ENCODE results near the gene UBAP2L.

UBAP2L gene, protein sequence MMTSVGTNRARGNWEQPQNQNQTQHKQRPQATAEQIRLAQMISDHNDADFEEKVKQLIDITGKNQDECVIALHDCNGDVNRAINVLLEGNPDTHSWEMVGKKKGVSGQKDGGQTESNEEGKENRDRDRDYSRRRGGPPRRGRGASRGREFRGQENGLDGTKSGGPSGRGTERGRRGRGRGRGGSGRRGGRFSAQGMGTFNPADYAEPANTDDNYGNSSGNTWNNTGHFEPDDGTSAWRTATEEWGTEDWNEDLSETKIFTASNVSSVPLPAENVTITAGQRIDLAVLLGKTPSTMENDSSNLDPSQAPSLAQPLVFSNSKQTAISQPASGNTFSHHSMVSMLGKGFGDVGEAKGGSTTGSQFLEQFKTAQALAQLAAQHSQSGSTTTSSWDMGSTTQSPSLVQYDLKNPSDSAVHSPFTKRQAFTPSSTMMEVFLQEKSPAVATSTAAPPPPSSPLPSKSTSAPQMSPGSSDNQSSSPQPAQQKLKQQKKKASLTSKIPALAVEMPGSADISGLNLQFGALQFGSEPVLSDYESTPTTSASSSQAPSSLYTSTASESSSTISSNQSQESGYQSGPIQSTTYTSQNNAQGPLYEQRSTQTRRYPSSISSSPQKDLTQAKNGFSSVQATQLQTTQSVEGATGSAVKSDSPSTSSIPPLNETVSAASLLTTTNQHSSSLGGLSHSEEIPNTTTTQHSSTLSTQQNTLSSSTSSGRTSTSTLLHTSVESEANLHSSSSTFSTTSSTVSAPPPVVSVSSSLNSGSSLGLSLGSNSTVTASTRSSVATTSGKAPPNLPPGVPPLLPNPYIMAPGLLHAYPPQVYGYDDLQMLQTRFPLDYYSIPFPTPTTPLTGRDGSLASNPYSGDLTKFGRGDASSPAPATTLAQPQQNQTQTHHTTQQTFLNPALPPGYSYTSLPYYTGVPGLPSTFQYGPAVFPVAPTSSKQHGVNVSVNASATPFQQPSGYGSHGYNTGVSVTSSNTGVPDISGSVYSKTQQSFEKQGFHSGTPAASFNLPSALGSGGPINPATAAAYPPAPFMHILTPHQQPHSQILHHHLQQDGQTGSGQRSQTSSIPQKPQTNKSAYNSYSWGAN

DNA sequence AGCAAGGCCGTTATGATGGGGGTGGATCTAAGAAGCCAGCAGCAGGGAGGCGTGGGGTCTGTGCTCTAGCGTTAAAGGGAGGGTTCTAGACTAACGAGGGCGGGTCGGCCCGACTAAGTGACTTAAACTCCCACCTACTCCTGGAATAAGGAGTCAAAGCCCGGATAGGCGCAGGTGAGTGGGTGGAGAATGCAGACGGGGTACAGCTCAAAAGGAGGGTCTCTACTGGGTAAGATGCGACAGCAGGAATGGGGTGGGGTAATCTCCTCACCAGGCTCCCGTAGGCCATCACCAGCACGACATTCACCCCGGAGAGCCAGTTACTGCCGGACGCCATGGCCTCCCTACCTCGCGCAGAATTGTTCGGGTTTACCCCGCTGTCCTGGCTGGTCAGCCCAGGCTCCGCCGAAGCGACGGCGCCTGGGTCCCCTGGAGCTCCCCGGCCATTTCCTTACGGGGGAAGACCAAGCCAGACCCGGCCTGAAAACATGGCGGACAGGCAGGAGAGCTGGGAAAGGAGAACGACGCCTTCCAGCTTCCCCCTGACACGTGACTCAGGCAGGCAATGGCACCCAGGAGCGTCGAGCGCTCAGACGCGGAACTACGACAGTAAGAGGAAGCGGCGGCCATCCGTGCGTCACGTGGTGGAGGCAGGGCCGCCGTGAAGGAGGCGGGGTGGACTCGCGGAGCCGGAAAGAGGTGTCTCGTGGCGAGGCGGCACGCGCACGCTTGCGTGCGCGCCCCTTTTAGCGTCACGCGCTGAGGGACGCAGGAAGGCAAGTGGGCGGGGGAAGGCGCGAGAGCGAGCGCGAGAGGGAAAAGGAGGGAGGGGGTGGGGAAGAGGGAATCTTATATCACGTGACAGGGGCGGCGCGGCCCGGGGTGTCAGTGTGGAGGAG lies at the start of gene UBAP2L:
Gene UBAP2L (plus strand): TSS at position 885 of the 899 bp plus-strand sequence. CDS start 4,169 bp downstream, outside the sequence.
- DNase-seq = peak; percentile 97

GRCh38 chr1:154171223-154171583 lies 49.6 kb upstream of the UBAP2L start:
- DNase-seq = no peak

GRCh38 chr1:154171880-154172279 lies 48.9 kb upstream of the UBAP2L start:
- DNase-seq = no peak

DNA sequence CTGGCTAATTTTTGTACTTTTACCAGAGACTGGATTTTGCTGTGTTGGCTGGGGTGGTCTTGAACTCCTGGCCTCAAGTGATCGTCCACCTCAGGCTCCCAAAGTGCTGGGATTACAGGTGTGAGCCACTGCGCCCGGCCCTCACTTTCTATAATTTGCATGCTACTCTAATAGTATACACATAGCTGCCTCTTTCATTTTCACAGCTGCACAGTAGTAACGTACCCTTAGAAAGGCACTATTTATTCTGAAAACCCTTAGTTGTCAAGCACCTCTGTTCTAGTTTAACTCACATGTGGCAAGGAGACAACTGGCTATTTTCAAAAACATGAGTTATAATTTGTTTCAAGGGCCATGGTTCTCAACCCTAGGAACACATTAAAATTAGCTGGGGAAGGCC lies 46.1 kb upstream of the UBAP2L start:
- no peak for DNase-seq

GRCh38 chr1:154176337-154176736 lies 44.4 kb upstream of the UBAP2L start:
- DNase-seq = no peak

DNA sequence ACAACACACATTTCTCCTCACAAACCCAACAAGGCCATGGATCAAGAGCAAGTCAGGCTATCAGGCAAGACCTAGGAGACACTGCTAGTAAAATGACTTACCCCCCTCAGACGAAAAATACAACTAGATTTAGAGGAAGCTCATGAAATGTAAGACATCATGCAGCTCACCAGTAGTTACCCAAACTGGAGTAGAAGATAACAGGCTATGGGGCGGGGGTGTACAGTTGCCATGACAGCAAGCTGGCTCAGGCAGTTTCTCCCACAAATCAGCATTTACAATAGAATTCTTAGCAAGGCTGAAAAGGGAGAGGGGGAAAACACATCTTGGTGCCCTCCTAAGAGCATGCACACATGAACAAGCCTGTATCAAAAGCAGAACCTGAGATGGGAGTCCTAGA lies 42.7 kb upstream of the UBAP2L start:
- DNase-seq = no peak

DNA sequence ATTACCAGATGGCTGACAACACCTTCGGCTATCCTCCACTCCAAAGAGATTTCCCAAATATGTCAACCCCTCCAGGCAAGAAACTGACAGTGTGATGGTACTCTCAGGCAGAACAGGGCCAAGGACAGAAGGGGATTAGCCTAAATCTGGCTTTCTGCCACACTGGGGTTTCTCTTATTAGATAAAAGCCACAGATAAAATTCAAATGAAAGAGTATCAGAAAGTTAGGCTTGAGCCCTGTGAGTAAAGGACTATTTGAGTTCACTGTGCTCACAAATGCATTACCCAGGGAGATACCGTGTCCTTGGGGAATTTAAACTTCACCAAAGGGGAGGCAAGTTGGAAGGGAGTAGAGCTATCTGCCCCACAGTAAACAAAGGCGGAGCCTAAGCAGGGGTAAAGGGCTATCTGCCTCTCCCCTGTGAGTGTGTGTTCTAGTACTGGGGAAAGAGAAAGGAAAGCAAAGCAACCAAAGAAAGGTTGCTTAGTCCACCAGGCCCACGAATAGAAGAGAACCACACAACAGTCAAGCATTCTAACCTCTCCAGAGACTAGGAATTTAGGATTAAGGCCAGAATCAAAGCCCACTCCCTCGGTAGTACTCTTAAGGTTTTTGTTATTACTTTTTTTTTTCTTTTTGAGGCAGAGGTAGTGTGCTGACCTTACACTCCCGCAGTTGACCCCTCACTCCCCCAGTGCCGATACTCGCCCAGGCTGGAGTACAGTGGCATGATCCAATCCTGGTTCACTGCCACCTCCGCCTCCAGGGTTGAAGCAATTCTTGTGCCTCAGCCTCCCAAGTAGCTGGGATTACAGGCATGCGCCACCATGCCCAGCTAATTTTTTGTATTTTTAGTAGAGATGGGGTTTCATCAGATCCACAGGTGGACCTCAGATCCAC lies 41.6 kb upstream of the UBAP2L start:
- no peak for DNase-seq

DNA sequence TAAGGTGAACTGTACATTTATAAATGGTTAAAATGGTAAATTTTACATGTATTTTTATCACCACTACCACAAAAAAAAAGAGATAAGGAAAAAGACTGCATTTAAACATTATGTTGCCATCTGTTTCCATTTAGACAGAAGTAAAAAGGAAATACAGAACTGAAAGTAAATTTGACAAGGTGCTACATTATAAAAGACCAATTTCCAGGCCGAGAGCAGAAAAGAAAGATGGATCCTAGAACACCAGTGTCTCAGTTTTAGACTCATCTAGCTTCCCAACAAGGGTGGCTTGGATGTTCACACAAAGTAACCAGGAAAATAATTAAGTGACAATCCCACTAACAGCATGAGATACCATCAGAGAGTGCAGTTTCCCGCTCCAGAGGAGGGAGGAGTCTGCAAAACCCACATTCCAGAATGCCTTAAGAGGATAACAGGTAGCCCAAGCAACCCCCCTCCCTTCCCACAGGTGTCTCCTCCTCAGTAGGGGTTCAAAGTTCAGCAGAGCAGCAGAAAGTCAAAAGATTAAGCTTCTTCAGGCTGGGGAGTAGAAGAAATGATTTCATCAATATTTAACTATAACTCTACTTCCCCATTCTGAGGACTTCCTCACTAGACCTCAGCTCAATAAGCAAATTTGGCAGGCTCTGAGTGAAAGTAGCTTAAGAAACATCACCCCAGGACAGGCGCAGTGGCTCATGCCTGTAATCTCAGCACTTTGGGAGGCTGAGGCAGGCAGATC lies 40.6 kb upstream of the UBAP2L start:
- DNase-seq = no peak

GRCh38 chr1:154181944-154182343 lies 38.8 kb upstream of the UBAP2L start:
- DNase-seq = no peak

DNA sequence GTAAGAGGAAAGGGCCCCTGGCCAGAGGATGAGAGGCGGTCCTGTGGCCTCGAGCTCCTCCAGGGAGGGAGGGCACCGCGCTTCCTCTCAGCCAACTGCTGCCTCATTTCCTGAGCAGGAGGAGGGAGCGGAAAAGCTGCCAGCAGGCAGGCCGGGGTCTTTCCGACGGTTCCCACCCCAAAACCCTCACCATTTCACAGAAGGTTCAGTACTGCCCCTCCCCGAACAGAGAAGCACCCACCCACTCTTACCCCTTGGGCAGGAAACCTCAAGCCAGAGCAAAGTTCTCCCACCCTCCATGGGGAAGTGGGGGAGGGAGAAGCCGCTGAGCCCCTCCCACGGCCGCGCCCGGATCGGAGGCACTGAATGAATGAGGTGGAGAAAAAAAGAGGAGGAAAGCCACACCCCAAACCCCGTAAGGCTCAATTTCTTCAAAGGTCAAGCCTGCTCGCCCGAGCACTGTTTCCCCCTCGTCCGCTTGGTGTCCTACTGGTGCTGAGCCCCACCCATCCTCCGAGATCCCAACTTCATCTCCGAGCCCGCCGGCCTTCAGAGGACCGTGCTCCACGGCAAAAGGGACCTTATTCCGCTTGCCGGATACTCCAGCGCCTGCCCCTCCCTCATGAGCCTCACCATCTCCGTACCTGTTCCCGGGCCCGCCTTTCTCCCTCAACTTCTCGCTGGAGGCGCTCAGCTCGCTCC lies 38.3 kb upstream of the UBAP2L start:
- peak; percentile 91 for DNase-seq

GRCh38 chr1:154183046-154183915 lies 37.5 kb upstream of the UBAP2L start:
- DNase-seq = peak; percentile 97

GRCh38 chr1:154186177-154186576 lies 34.6 kb upstream of the UBAP2L start:
- DNase-seq = peak; percentile 83

- DNase-seq = no peak
Measured at GRCh38 chr1:154186852-154187501, 33.8 kb upstream of the UBAP2L start.

GRCh38 chr1:154190550-154190949 lies 30.2 kb upstream of the UBAP2L start:
- DNase-seq = no peak

GRCh38 chr1:154191990-154192461 lies 28.7 kb upstream of the UBAP2L start, which contains the start of gene TPM3:
TPM3 (minus strand) TSS chr1:154192100; CDS start chr1:154192018, 82 bp downstream.
- DNase-seq = no peak

- no peak for DNase-seq
Measured at GRCh38 chr1:154192476-154192875, 28.3 kb upstream of the UBAP2L start.

DNA sequence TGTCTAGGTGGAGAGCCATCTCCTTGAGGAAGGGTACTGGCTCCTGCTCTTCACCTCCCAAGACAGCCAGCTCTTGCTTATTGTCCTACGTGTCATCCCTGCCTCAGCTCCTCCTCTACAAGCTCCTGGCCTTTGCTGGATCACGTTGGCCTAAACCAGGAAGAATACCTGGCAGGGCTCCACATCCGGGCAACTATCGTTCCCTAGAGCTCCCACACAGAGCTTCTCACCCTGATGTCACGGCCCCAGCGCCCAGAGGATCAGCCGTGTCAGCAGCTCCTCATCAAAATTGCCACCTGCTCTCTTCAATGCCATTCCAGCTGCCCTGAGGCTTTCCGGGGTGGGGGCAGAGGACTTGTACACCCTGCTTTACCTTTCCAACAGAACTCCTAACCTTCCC lies 26.9 kb upstream of the UBAP2L start:
- no peak for DNase-seq

Data from activated CD8-positive, alpha-beta memory T cell treated with anti-CD3 and anti-CD28 coated beads for 24 hours (primary cell).